ENCODE data around the gene RORC.

GRCh38 chr1:151825204-151825603 is 6.4 kb downstream of the RORC start:
- TF ChIP-seq TAF1 (IDR thresholded peaks at IDR 0.05; ENCODE audit: borderline replicate concordance, low read depth, low read length) (no peak), POLR2A (IDR thresholded peaks at IDR 0.05; ENCODE audit: low read depth, low read length) (no peak), POLR2AphosphoS5 (IDR thresholded peaks at IDR 0.05; ENCODE audit: low read depth, low read length) (no peak)

Data from GM12892 (cell line).